Measurements from ENCODE around the gene AP3S2. TPM values are rescaled to one million over a fixed set of nuclear protein-coding genes. Genes with fewer than 3 reads are reported as not detected.

AP3S2 gene
- total RNA-seq, 1 experiment from 2014 or later, result 23.3 TPM

DNA sequence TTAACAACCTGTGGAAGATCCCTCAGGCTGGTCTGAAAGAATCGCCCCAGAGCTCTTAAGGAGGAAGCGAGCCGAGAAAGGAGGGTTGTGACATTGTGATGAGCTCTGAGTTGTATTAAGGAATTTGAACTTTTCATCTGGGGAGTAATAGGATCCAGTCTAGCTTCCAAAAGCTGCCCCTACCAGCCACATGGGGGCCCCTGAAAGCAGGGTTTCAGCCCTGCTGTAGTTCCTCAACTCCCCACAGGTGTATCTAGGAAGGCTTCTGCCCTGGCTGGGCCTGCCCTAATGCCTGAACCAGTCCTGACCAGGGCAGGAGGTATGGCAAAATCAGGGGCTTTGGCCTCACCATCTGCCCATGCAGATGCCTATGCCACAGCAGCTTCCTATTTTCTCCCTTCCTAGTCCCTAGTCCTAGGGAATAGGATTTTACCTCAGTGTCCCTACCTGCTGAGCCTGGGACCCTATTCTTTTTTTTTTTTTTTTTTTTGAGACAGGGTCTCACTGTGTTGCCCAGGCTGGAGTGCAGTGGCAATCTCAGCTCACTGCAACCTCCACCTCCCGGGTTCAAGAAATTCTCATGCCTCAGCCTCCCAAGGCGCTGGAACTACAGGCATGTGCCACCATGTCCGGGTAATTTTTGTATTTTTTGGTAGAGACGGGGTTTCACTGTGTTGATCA, 5.0 kb upstream of the AP3S2 start:
- ChIA-PET RAD21 (ENCODE audit: low non-redundant PET in 1 of 2, low total read pairs in 2 of 2, uncharacterized antibody in 2 of 2, unreplicated experiment in 2 of 2) (interaction anchor here (0.7 to 1.0 kb wide), 4 partner anchors 11 to 189 kb away, joined by 3 to 4 read pairs (median 3); no protein-coding TSS in a partner anchor), CTCF (interaction anchor here (0.8 to 2.5 kb wide), 12 partner anchors 11 to 323 kb away, joined by 3 to 35 read pairs (median 4); partner anchors contain the start of gene ARPIN), POLR2A (no interaction called here)
- peaks cover 0 to 11% of the 10 kb centered on the region in 2 experiments; a peak in 1 of 4 replicates for H3K4me1 ChIP-seq (ENCODE audit: control insufficient read depth in 1 of 2, insufficient read depth in 2 of 2, low read length in 2 of 2)
- H3K9me3 ChIP-seq (ENCODE audit: control insufficient read depth in 1 of 2, insufficient read depth in 1 of 2, low read depth in 1 of 2, low read length in 2 of 2), result no peaks in the 10 kb centered on the region
- H4K20me1 ChIP-seq (ENCODE audit: insufficient read depth), result no peaks in the 10 kb centered on the region
- no peaks in the 10 kb centered on the region for H3K79me2 ChIP-seq (ENCODE audit: insufficient read depth, low read length)
- H3K9me2 ChIP-seq (ENCODE audit: insufficient read depth), result no peaks in the 10 kb centered on the region
- intact Hi-C loops (cut with micrococcal nuclease), result loop anchor here (1.0 kb wide), 3 partner anchors 73 to 188 kb away; no protein-coding TSS in a partner anchor
- no peaks in the 10 kb centered on the region for H3K36me3 ChIP-seq (ENCODE audit: control insufficient read depth in 1 of 2, insufficient read depth in 2 of 2, low read length in 2 of 2)
- H3K27me3 ChIP-seq (ENCODE audit: insufficient read depth, low read length), result no peaks in the 10 kb centered on the region
- DNase-seq (ENCODE audit: low read depth, low spot score) (peak; percentile 60), ATAC-seq (peak; percentile 86)
- no peak overlapping the region for H3K27ac ChIP-seq (ENCODE audit: low read depth, low read length)
- H2AFZ ChIP-seq (ENCODE audit: low read depth, low read length, poor library complexity, severe bottlenecking), result no peak overlapping the region
- no TSS peak for BruUV-seq (replicated peaks)
- TF ChIP-seq EZH2 (IDR thresholded peaks at IDR 0.05), result no peak
- TF ChIP-seq RAD21 (IDR thresholded peaks at IDR 0.05; ENCODE audit: low read depth), result peak; percentile 96
- no peak for TF ChIP-seq EGR1 (IDR thresholded peaks at IDR 0.05; ENCODE audit: low read depth)
- TF ChIP-seq JUND (IDR thresholded peaks at IDR 0.05), result no peak
- TF ChIP-seq, protein P1, sequence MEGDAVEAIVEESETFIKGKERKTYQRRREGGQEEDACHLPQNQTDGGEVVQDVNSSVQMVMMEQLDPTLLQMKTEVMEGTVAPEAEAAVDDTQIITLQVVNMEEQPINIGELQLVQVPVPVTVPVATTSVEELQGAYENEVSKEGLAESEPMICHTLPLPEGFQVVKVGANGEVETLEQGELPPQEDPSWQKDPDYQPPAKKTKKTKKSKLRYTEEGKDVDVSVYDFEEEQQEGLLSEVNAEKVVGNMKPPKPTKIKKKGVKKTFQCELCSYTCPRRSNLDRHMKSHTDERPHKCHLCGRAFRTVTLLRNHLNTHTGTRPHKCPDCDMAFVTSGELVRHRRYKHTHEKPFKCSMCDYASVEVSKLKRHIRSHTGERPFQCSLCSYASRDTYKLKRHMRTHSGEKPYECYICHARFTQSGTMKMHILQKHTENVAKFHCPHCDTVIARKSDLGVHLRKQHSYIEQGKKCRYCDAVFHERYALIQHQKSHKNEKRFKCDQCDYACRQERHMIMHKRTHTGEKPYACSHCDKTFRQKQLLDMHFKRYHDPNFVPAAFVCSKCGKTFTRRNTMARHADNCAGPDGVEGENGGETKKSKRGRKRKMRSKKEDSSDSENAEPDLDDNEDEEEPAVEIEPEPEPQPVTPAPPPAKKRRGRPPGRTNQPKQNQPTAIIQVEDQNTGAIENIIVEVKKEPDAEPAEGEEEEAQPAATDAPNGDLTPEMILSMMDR (IDR thresholded peaks at IDR 0.05 in 2 of 3, conservative IDR thresholded peaks at IDR 0.05 in 1 of 3; ENCODE audit: borderline replicate concordance in 1 of 3, insufficient read depth in 1 of 3, low read depth in 2 of 3, low read length in 2 of 3), result peak; percentile 90 to 97 (median 91)
- H3K4me3 ChIP-seq (replicated peaks in 1 of 2; ENCODE audit: low read depth in 1 of 2, low read length in 2 of 2), result no peak overlapping the region
- no peak overlapping the region for H3K4me2 ChIP-seq (ENCODE audit: low read length)
- no peak overlapping the region for H3K9ac ChIP-seq (ENCODE audit: low read length)

DNA sequence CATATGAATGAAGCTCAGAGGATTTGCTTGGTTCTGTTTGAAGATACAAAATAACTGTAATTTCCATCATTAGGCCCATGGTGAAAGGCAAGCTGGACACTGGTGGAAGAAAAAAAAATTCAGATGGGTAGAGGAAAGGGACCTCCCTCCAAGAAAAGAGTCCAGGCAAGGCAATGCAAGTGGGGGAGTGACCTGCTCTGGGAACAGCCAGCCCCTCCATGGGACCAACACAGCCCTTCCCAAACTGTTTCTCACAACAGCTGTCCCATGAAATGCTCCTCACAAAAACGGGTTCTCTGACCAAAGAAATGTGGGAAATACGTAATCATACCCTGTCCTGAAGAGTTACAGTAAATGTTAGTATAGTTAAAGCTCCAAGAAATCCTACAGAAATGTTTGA, 4.4 kb upstream of the AP3S2 start:
- Histone ChIP-seq H2AFZ (ENCODE audit: low read depth, low read length, poor library complexity, severe bottlenecking) (no peak overlapping the region), H3K4me3 (replicated peaks in 1 of 2; ENCODE audit: low read depth in 1 of 2, low read length in 2 of 2) (no peak overlapping the region), H3K4me2 (ENCODE audit: low read length) (no peak overlapping the region), H3K9me3 (ENCODE audit: control insufficient read depth in 1 of 2, insufficient read depth in 1 of 2, low read depth in 1 of 2, low read length in 2 of 2) (no peaks in the 10 kb centered on the region), H3K9ac (ENCODE audit: low read length) (no peak overlapping the region), H3K36me3 (ENCODE audit: control insufficient read depth in 1 of 2, insufficient read depth in 2 of 2, low read length in 2 of 2) (no peaks in the 10 kb centered on the region), H3K9me2 (ENCODE audit: insufficient read depth) (no peaks in the 10 kb centered on the region), H3K79me2 (ENCODE audit: insufficient read depth, low read length) (peaks cover 6% of the 10 kb centered on the region), H4K20me1 (ENCODE audit: insufficient read depth) (no peaks in the 10 kb centered on the region), H3K4me1 (ENCODE audit: control insufficient read depth in 1 of 2, insufficient read depth in 2 of 2, low read length in 2 of 2) (peaks cover 0 to 11% of the 10 kb centered on the region in 2 experiments; a peak in 1 of 4 replicates), H3K27me3 (ENCODE audit: insufficient read depth, low read length) (no peaks in the 10 kb centered on the region), H3K27ac (ENCODE audit: low read depth, low read length) (no peak overlapping the region)
- CTCF ChIA-PET, result interaction anchor here (0.8 to 2.5 kb wide), 12 partner anchors 10 to 323 kb away, joined by 3 to 35 read pairs (median 4); partner anchors contain the start of gene ARPIN
- POLR2A ChIA-PET, result no interaction called here
- DNase-seq (ENCODE audit: low read depth, low spot score), result no peak
- no TSS peak for BruUV-seq (replicated peaks)
- no peak for ATAC-seq
- RAD21 ChIA-PET (ENCODE audit: low non-redundant PET in 1 of 2, low total read pairs in 2 of 2, uncharacterized antibody in 2 of 2, unreplicated experiment in 2 of 2), result interaction anchor here (0.7 to 1.0 kb wide), 3 partner anchors 14 to 190 kb away, joined by 3 read pairs; no protein-coding TSS in a partner anchor
- intact Hi-C loops (cut with micrococcal nuclease), result loop anchor here (1.0 kb wide), 3 partner anchors 73 to 188 kb away; no protein-coding TSS in a partner anchor
- TF ChIP-seq EZH2phosphoT487 (IDR thresholded peaks at IDR 0.05; ENCODE audit: borderline replicate concordance), result no peak
- TF ChIP-seq, protein P2, sequence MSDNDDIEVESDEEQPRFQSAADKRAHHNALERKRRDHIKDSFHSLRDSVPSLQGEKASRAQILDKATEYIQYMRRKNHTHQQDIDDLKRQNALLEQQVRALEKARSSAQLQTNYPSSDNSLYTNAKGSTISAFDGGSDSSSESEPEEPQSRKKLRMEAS (IDR thresholded peaks at IDR 0.05), result no peak
- TF ChIP-seq, protein P3, sequence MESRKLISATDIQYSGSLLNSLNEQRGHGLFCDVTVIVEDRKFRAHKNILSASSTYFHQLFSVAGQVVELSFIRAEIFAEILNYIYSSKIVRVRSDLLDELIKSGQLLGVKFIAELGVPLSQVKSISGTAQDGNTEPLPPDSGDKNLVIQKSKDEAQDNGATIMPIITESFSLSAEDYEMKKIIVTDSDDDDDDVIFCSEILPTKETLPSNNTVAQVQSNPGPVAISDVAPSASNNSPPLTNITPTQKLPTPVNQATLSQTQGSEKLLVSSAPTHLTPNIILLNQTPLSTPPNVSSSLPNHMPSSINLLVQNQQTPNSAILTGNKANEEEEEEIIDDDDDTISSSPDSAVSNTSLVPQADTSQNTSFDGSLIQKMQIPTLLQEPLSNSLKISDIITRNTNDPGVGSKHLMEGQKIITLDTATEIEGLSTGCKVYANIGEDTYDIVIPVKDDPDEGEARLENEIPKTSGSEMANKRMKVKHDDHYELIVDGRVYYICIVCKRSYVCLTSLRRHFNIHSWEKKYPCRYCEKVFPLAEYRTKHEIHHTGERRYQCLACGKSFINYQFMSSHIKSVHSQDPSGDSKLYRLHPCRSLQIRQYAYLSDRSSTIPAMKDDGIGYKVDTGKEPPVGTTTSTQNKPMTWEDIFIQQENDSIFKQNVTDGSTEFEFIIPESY (IDR thresholded peaks at IDR 0.05; ENCODE audit: extremely low read depth, insufficient replicate concordance, low read length), result no peak
- no peak for TF ChIP-seq ELF1 (IDR thresholded peaks at IDR 0.05; ENCODE audit: borderline replicate concordance, low read depth)
- TF ChIP-seq FOSL1 (IDR thresholded peaks at IDR 0.05; ENCODE audit: low read depth), result no peak
- TF ChIP-seq POLR2AphosphoS5 (IDR thresholded peaks at IDR 0.05; ENCODE audit: low read depth, low read length), result no peak
- no peak for TF ChIP-seq TCF7L2 (IDR thresholded peaks at IDR 0.05; ENCODE audit: borderline replicate concordance, extremely low read depth, insufficient read depth, insufficient read length)
- TF ChIP-seq, protein P4, sequence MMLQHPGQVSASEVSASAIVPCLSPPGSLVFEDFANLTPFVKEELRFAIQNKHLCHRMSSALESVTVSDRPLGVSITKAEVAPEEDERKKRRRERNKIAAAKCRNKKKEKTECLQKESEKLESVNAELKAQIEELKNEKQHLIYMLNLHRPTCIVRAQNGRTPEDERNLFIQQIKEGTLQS (IDR thresholded peaks at IDR 0.05), result no peak
- no peak for TF ChIP-seq SP1 (IDR thresholded peaks at IDR 0.05; ENCODE audit: low read depth)
- no peak for TF ChIP-seq RAD21 (IDR thresholded peaks at IDR 0.05; ENCODE audit: low read depth)
- no peak for TF ChIP-seq EGR1 (IDR thresholded peaks at IDR 0.05; ENCODE audit: low read depth)
- no peak for TF ChIP-seq SRF (IDR thresholded peaks at IDR 0.05; ENCODE audit: low read depth)
